Measurements from ENCODE around the gene DSG2. TPM values are rescaled to one million over a fixed set of nuclear protein-coding genes. Genes with fewer than 3 reads are reported as not detected.

DSG2 gene
- total RNA-seq, 1 donor from 2014 or later, result 154 TPM

GRCh38 chr18:31551883-31552282, 53.9 kb downstream of the DSG2 start:
- H3K4me3 ChIP-seq (ENCODE audit: low read depth, low read length), result no peak overlapping the region
- no peak for TF ChIP-seq CTCF (IDR thresholded peaks at IDR 0.05; ENCODE audit: insufficient read depth, low read length, poor library complexity, severe bottlenecking)
- no peaks in the 10 kb centered on the region for H3K36me3 ChIP-seq (ENCODE audit: control insufficient read depth, insufficient read depth, low read length)
- H3K27me3 ChIP-seq (ENCODE audit: control insufficient read depth, insufficient read depth, low read length), result peaks cover 4% of the 10 kb centered on the region
- no peak for DNase-seq (ENCODE audit: low read depth)

GRCh38 chr18:31553800-31554199, 55.8 kb downstream of the DSG2 start:
- no peak overlapping the region for H3K4me3 ChIP-seq (ENCODE audit: low read depth, low read length)
- no peak for DNase-seq (ENCODE audit: low read depth)
- no peaks in the 10 kb centered on the region for H3K36me3 ChIP-seq (ENCODE audit: control insufficient read depth, insufficient read depth, low read length)
- peaks cover 4% of the 10 kb centered on the region for H3K27me3 ChIP-seq (ENCODE audit: control insufficient read depth, insufficient read depth, low read length)
- peak; percentile 21 for TF ChIP-seq CTCF (IDR thresholded peaks at IDR 0.05; ENCODE audit: insufficient read depth, low read length, poor library complexity, severe bottlenecking)

GRCh38 chr18:31554776-31555175, 56.8 kb downstream of the DSG2 start:
- no peak for DNase-seq (ENCODE audit: low read depth)
- TF ChIP-seq CTCF (IDR thresholded peaks at IDR 0.05; ENCODE audit: insufficient read depth, low read length, poor library complexity, severe bottlenecking), result no peak
- Histone ChIP-seq H3K27me3 (ENCODE audit: control insufficient read depth, insufficient read depth, low read length) (peaks cover 4% of the 10 kb centered on the region), H3K4me3 (ENCODE audit: low read depth, low read length) (no peak overlapping the region), H3K36me3 (ENCODE audit: control insufficient read depth, insufficient read depth, low read length) (no peaks in the 10 kb centered on the region)

- Histone ChIP-seq H3K36me3 (ENCODE audit: control insufficient read depth, insufficient read depth, low read length) (no peaks in the 10 kb centered on the region), H3K27me3 (ENCODE audit: control insufficient read depth, insufficient read depth, low read length) (peaks cover 4% of the 10 kb centered on the region), H3K4me3 (ENCODE audit: low read depth, low read length) (no peak overlapping the region)
- peak; percentile 23 for DNase-seq (ENCODE audit: low read depth)
- peak; percentile 62 for TF ChIP-seq CTCF (IDR thresholded peaks at IDR 0.05; ENCODE audit: insufficient read depth, low read length, poor library complexity, severe bottlenecking)
Measured at GRCh38 chr18:31555971-31556747, 58.2 kb downstream of the DSG2 start.

GRCh38 chr18:31557446-31557845, 59.5 kb downstream of the DSG2 start:
- no peak for TF ChIP-seq CTCF (IDR thresholded peaks at IDR 0.05; ENCODE audit: insufficient read depth, low read length, poor library complexity, severe bottlenecking)
- Histone ChIP-seq H3K4me3 (ENCODE audit: low read depth, low read length) (no peak overlapping the region), H3K27me3 (ENCODE audit: control insufficient read depth, insufficient read depth, low read length) (peaks cover 4% of the 10 kb centered on the region), H3K36me3 (ENCODE audit: control insufficient read depth, insufficient read depth, low read length) (no peaks in the 10 kb centered on the region)
- DNase-seq (ENCODE audit: low read depth), result no peak

- no peak overlapping the region for H3K4me3 ChIP-seq (ENCODE audit: low read depth, low read length)
- no peak for DNase-seq (ENCODE audit: low read depth)
- no peak for TF ChIP-seq CTCF (IDR thresholded peaks at IDR 0.05; ENCODE audit: insufficient read depth, low read length, poor library complexity, severe bottlenecking)
- no peaks in the 10 kb centered on the region for H3K36me3 ChIP-seq (ENCODE audit: control insufficient read depth, insufficient read depth, low read length)
- peaks cover 4% of the 10 kb centered on the region for H3K27me3 ChIP-seq (ENCODE audit: control insufficient read depth, insufficient read depth, low read length)
Measured at GRCh38 chr18:31558567-31558966, 60.6 kb downstream of the DSG2 start.
